Naive thymus-derived CD4-positive, alpha-beta T cell (primary cell): ENCODE data around the gene GABBR1. TPM values are rescaled to one million over a fixed set of nuclear protein-coding genes. Genes with fewer than 3 reads are reported as not detected.
"Not testable (repeated sequence)": the region's sequence is repeated elsewhere in the genome, so short reads cannot be mapped to it uniquely, and the experiment has no call there.

Source experiments
- ATAC-seq: fragments of 150-1000 bp; cut with Tn5 transposase; 2 replicates; pipeline ENCODE4 v1.10.0; 2021; ENCODE audit warnings: mild to moderate bottlenecking, moderate library complexity
- CTCF ChIA-PET: fragments of 350-600 bp; sonication (Branson Sonifier 250); formaldehyde crosslinking; loops from one replicate; lab custom pipeline; 2021; ENCODE audit warnings: antibody characterized with exemption; lab: Charles Lee
- POLR2A ChIA-PET: fragments of 350-600 bp; sonication (Branson Sonifier 250); formaldehyde crosslinking; loops from one replicate; lab custom pipeline; 2021; ENCODE audit warnings: antibody characterized with exemption, inconsistent platforms; lab: Charles Lee
- DNase-seq, 9 donors: peaks; one replicate each; pipeline versions ENCODE4 v3.0.0 to v3.0.0-alpha.2; 2020 to 2022; ENCODE audit warnings: mixed read lengths in 1 of 9
- H3K27ac ChIP-seq: one replicate; pipeline ENCODE4 v1.7.0; 2013; ENCODE audit warnings: mild to moderate bottlenecking, low read depth, low read length, moderate library complexity
- H3K27me3 ChIP-seq, 2 donors: one replicate each; pipeline ENCODE4 v1.7.0; 2013; ENCODE audit warnings: low read length in 2 of 2, mild to moderate bottlenecking in 2 of 2, moderate library complexity in 2 of 2; ENCODE audit not compliant: control insufficient read depth in 2 of 2, insufficient read depth in 2 of 2
- H3K36me3 ChIP-seq, 3 experiments: 1 replicate in 2 of 3; 2 replicates in 1 of 3; pipeline ENCODE4 v1.7.0; 2013; ENCODE audit warnings: low read length in 3 of 3, mild to moderate bottlenecking in 3 of 3, moderate library complexity in 1 of 3; ENCODE audit not compliant: insufficient read depth in 3 of 3, control insufficient read depth in 2 of 3
- H3K4me1 ChIP-seq, 2 donors: one replicate each; pipeline ENCODE4 v1.7.0; 2013; ENCODE audit warnings: low read length in 2 of 2, mild to moderate bottlenecking in 2 of 2, moderate library complexity in 1 of 2; ENCODE audit not compliant: control insufficient read depth in 2 of 2, insufficient read depth in 2 of 2
- H3K4me3 ChIP-seq: 2 replicates; pipeline ENCODE4 v1.7.0; 2013; ENCODE audit warnings: mild to moderate bottlenecking, low read length
- H3K9me3 ChIP-seq, 3 experiments: 1 replicate in 2 of 3; 2 replicates in 1 of 3; pipeline ENCODE4 v1.7.0; 2013; ENCODE audit warnings: low read length in 3 of 3; ENCODE audit not compliant: control insufficient read depth in 2 of 3
- H3K27ac Mint-ChIP-seq, 9 donors: one replicate each; pipeline ENCODE4 v1.8.0; 2020 to 2022; ENCODE audit warnings: mixed read lengths in 9 of 9, mild to moderate bottlenecking in 8 of 9, moderate library complexity in 5 of 9, inconsistent platforms in 2 of 9
- H3K27me3 Mint-ChIP-seq, 5 donors: one replicate each; pipeline ENCODE4 v1.8.0; 2021 to 2022; ENCODE audit warnings: mixed read lengths in 5 of 5, mild to moderate bottlenecking in 1 of 5
- H3K36me3 Mint-ChIP-seq, 5 donors: one replicate each; pipeline ENCODE4 v1.8.0; 2020 to 2022; ENCODE audit warnings: mixed read lengths in 5 of 5, mild to moderate bottlenecking in 3 of 5, inconsistent platforms in 1 of 5
- H3K4me1 Mint-ChIP-seq, 7 donors: one replicate each; pipeline ENCODE4 v1.8.0; 2020 to 2022; ENCODE audit warnings: mixed read lengths in 7 of 7, mild to moderate bottlenecking in 3 of 7, inconsistent platforms in 1 of 7
- H3K4me3 Mint-ChIP-seq, 10 donors: one replicate each; pipeline ENCODE4 v1.8.0; 2020 to 2022; ENCODE audit warnings: mild to moderate bottlenecking in 10 of 10, mixed read lengths in 10 of 10, moderate library complexity in 6 of 10, inconsistent platforms in 2 of 10
- H3K9me3 Mint-ChIP-seq, 11 donors: one replicate each; pipeline ENCODE4 v1.8.0; 2020 to 2022; ENCODE audit warnings: mixed read lengths in 11 of 11, mild to moderate bottlenecking in 4 of 11, inconsistent platforms in 1 of 11, moderate library complexity in 1 of 11
- intact Hi-C, 2 donors: fragments of 100-400 bp; cut with micrococcal nuclease; formaldehyde crosslinking; loops; one replicate each; pipeline ENCODE4 v1.15.1; 2023
- polyA plus RNA-seq, 2 donors: library from polyadenylated mRNA; unstranded; fragments of 300-500 nt; fragmentation: Illumina TruSeq; gene quantifications; one replicate each; pipeline ENCODE4 v1.2.3, GENCODE V29; 2021
- total RNA-seq, 6 experiments: library from RNA in 5 of 6; stranded (reverse) in 5 of 6; gene quantifications; 1 replicate in 5 of 6; 2 replicates in 1 of 6; pipeline ENCODE4 v1.2.3 and lab custom pipeline; 2021 to 2026

Gene GABBR1
- total and polyA plus RNA-seq, 7 experiments from 2014 or later = 1.2 to 115 (median 59.9) TPM

DNA sequence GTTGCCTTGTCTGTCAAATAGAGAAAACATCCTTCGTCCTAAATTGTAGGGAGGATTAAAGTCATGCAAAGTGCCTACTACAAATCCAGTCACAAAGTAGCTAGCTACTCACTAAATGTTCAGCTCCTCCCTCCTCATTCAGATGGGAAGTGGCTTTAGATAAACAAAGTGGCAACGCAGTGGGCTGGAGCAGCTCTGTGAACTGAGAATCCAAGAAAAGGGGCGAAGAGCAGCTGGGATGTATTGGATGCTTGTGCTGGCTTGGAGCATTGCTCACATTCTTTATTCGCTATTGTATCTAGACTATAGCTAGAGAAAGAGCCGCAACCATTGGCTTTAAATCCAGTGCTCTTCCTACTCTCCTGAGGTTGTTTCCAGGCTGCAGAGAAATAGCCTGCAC is 34.2 kb upstream of the GABBR1 start:
- no peak for ATAC-seq
- CTCF ChIA-PET = interaction anchor here (1.1 to 4.9 kb wide), 2 partner anchors 14 to 26 kb away, joined by 3 to 39 read pairs; no protein-coding TSS in a partner anchor

DNA sequence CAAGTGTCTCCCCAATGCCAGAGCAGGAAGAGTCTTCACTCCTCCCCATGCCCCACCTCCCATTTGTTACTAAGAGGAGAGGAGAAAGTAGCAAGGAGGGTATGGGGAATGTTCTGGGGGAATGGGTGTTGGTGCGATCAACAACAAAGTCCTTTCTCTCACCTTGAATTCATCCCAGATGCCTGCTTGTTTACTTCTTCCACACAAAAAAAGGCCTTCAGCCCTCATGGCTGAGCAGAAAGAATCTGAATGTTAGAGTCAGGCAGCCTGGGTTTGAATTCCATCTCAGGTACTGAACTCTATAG is 33.8 kb upstream of the GABBR1 start:
- Mint-ChIP-seq H3K27ac (no peak overlapping the region), H3K4me1 (no peaks in the 10 kb centered on the region), H3K36me3 (peaks cover 0 to 5% (median 0%) of the 10 kb centered on the region in 5 donors), H3K4me3 (no peak overlapping the region), H3K9me3 (no peaks in the 10 kb centered on the region), H3K27me3 (peaks cover 22 to 49% (median 36%) of the 10 kb centered on the region in 5 donors)
- Histone ChIP-seq H3K9me3 (no peaks in the 10 kb centered on the region), H3K4me3 (no peak overlapping the region), H3K36me3 (no peaks in the 10 kb centered on the region), H3K4me1 (no peaks in the 10 kb centered on the region), H3K27ac (no peak overlapping the region), H3K27me3 (peaks cover 0 to 2% of the 10 kb centered on the region in 2 donors)
- CTCF ChIA-PET = interaction anchor here (1.1 to 4.9 kb wide), 3 partner anchors 14 to 26 kb away, joined by 3 to 39 read pairs (median 16); no protein-coding TSS in a partner anchor
- POLR2A ChIA-PET = no interaction called here
- intact Hi-C loops = no loop called here
- no peak for ATAC-seq
- DNase-seq = no peak

More for the DNA sequence above, 34.2 kb upstream of the GABBR1 start:
- H3K4me3 Mint-ChIP-seq = no peak overlapping the region
- POLR2A ChIA-PET = no interaction called here
- H3K4me1 ChIP-seq = no peaks in the 10 kb centered on the region
- no peaks in the 10 kb centered on the region for H3K4me1 Mint-ChIP-seq
- intact Hi-C loops = no loop called here
- no peaks in the 10 kb centered on the region for H3K9me3 Mint-ChIP-seq
- peaks cover 0 to 5% (median 0%) of the 10 kb centered on the region in 5 donors for H3K36me3 Mint-ChIP-seq
- H3K27me3 Mint-ChIP-seq = peaks cover 18 to 46% (median 37%) of the 10 kb centered on the region in 5 donors
- no peak overlapping the region for H3K4me3 ChIP-seq
- no peaks in the 10 kb centered on the region for H3K36me3 ChIP-seq
- no peak overlapping the region for H3K27ac Mint-ChIP-seq
- no peak for DNase-seq
- no peaks in the 10 kb centered on the region for H3K27me3 ChIP-seq
- no peaks in the 10 kb centered on the region for H3K9me3 ChIP-seq
- no peak overlapping the region for H3K27ac ChIP-seq

- Mint-ChIP-seq H3K27ac (peak overlapping the region in 1 of 9 donors; percentile 10), H3K9me3 (no peaks in the 10 kb centered on the region), H3K4me3 (no peak overlapping the region), H3K27me3 (peaks cover 23 to 50% (median 36%) of the 10 kb centered on the region in 5 donors), H3K4me1 (no peaks in the 10 kb centered on the region), H3K36me3 (peaks cover 0 to 5% (median 0%) of the 10 kb centered on the region in 5 donors)
- H3K4me1 ChIP-seq = no peaks in the 10 kb centered on the region
- ChIA-PET POLR2A (interaction anchor here (0.6 to 1.8 kb wide), 2 partner anchors 12 to 62 kb away, joined by 3 to 8 read pairs; no protein-coding TSS in a partner anchor), CTCF (interaction anchor here (0.7 to 4.9 kb wide), 5 partner anchors 13 to 51 kb away, joined by 3 to 39 read pairs (median 3); no protein-coding TSS in a partner anchor)
- no peaks in the 10 kb centered on the region for H3K36me3 ChIP-seq
- ATAC-seq = no peak
- intact Hi-C loops = no loop called here
- no peak for DNase-seq
- H3K27me3 ChIP-seq = peaks cover 0 to 6% of the 10 kb centered on the region in 2 donors
- H3K27ac ChIP-seq = no peak overlapping the region
- H3K4me3 ChIP-seq = no peak overlapping the region
- no peaks in the 10 kb centered on the region for H3K9me3 ChIP-seq
Observed at GRCh38 chr6:29665942-29666825, 33.2 kb upstream of the GABBR1 start.

GRCh38 chr6:29663300-29664042 is 30.5 kb upstream of the GABBR1 start:
- Histone ChIP-seq H3K4me1 (no peaks in the 10 kb centered on the region), H3K36me3 (no peaks in the 10 kb centered on the region), H3K4me3 (no peak overlapping the region), H3K27ac (no peak overlapping the region), H3K27me3 (peaks cover 0 to 6% of the 10 kb centered on the region in 2 donors), H3K9me3 (no peaks in the 10 kb centered on the region)
- no peaks in the 10 kb centered on the region for H3K9me3 Mint-ChIP-seq
- H3K27ac Mint-ChIP-seq = no peak overlapping the region
- H3K27me3 Mint-ChIP-seq = peaks cover 22 to 47% (median 37%) of the 10 kb centered on the region in 5 donors
- DNase-seq (no peak), ATAC-seq (no peak)
- no peaks in the 10 kb centered on the region for H3K4me1 Mint-ChIP-seq
- H3K4me3 Mint-ChIP-seq = no peak overlapping the region
- CTCF ChIA-PET = interaction anchor here (3.5 to 4.9 kb wide), 2 partner anchors 10 to 14 kb away, joined by 16 to 39 read pairs; no protein-coding TSS in a partner anchor
- POLR2A ChIA-PET = interaction anchor here (1.2 to 1.5 kb wide), 2 partner anchors 10 to 13 kb away, joined by 3 to 4 read pairs; no protein-coding TSS in a partner anchor
- H3K36me3 Mint-ChIP-seq = no peaks in the 10 kb centered on the region
- intact Hi-C loops = no loop called here

DNA sequence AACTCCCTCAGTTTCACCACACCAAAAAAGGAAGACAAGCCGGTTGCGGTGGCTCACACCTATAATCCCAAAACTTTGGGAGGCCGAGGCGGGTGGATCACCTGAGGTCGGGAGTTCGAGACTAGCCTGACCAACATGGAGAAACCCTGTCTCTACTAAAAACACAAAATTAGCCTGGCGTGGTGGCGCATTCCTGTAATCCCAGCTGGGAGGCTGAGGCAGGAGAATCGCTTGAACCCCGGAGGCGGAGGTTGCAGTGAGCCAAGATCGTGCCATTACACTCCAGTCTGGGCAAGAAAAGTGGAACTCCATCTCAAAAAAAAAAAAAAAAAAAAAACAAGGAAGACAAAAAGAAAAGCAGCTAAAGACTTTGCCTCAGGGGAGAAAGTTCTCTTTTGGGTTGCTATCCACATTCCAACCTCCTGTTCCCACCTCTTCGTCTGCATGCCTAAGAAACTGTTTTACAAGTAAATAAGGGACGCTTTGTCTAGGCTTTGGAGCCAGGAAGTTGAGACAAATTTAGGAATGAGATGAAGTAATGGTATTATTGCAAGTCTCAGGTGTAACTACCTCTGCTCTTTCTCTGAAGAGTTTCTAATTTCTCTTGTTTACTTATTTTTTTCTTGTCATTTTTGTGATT is 28.6 kb upstream of the GABBR1 start:
- H3K9me3 Mint-ChIP-seq, intact Hi-C loops, H3K4me1 ChIP-seq, DNase-seq, H3K4me3 Mint-ChIP-seq, ATAC-seq, H3K27ac Mint-ChIP-seq, H3K27me3 ChIP-seq, H3K36me3 Mint-ChIP-seq, H3K36me3 ChIP-seq, H3K27ac ChIP-seq, H3K4me1 Mint-ChIP-seq, H3K4me3 ChIP-seq, H3K9me3 ChIP-seq, POLR2A ChIA-PET: not testable (repeated sequence)
- CTCF ChIA-PET = interaction anchor here (0.7 to 1.8 kb wide), 2 partner anchors 12 to 1816 kb away, joined by 3 to 5 read pairs; no protein-coding TSS in a partner anchor
- H3K27me3 Mint-ChIP-seq = peaks cover 31 to 52% (median 41%) of the 10 kb centered on the region in 5 donors

- Histone ChIP-seq H3K4me3 (no peak overlapping the region), H3K4me1 (no peaks in the 10 kb centered on the region), H3K27ac (no peak overlapping the region), H3K27me3 (peaks cover 0 to 6% of the 10 kb centered on the region in 2 donors), H3K9me3 (no peaks in the 10 kb centered on the region), H3K36me3 (no peaks in the 10 kb centered on the region)
- H3K9me3 Mint-ChIP-seq = no peaks in the 10 kb centered on the region
- H3K4me3 Mint-ChIP-seq = no peak overlapping the region
- H3K27me3 Mint-ChIP-seq = peaks cover 31 to 53% (median 41%) of the 10 kb centered on the region in 5 donors
- DNase-seq (no peak), ATAC-seq (no peak)
- ChIA-PET CTCF (interaction anchor here (1.8 kb wide), 1 partner anchor 11 kb away, joined by 5 read pairs; no protein-coding TSS in a partner anchor), POLR2A (interaction anchor here (1.1 kb wide), 1 partner anchor 11 kb away, joined by 3 read pairs; no protein-coding TSS in a partner anchor)
- H3K36me3 Mint-ChIP-seq = no peaks in the 10 kb centered on the region
- H3K27ac Mint-ChIP-seq = no peak overlapping the region
- intact Hi-C loops = no loop called here
- peaks cover 0 to 2% (median 0%) of the 10 kb centered on the region in 7 donors for H3K4me1 Mint-ChIP-seq
Observed at GRCh38 chr6:29661071-29661470, 28.1 kb upstream of the GABBR1 start.
